ENCODE results near the gene SNRNP200. TPM values are rescaled to one million over a fixed set of nuclear protein-coding genes. Genes with fewer than 3 reads are reported as not detected.

The SNRNP200 gene
- total RNA-seq, 2 donors from 2014 or later = 90.4 to 127 TPM

DNA sequence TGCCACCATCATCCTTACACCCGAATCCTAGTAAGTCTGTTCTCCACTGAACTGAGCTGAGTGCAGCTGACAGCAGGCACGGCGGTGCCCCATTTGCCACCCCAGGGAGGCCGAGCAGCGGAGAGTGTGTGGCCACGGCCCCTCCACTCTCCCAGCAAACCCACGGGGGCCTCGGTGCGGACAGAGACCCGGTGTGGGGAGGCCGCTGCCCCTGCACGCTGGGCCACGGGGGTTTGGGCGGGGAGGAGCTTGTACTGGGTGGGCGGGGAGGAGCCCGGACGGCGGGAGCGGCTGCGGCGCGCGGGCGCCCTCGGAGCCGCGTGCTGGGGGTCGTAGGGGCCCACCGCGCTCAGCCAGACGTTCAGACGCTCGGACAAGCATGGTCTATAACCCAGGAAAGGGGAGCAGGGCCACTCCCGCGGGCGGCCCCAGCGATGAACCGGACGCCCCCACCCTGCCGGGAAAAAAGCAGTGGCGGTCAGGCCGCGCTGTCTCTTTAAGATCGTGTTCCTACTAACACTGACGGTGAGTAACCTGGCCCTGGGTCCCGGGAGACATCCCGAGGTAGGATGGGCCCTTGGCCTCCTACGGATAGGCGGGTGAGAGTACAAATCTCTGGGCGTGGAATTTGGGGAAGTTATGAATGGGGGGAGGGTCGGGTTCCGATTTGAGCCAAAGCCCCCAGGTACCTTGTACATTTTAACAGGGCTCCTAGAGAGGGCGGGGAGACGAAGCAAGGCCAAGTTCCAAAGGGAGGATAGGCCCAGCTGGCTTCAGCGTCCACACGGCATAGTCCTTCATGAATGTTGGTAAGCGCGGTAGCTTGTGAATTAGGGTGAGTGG lies 19.9 kb upstream of the SNRNP200 start, which contains the start of gene ITPRIPL1:
Gene ITPRIPL1 (plus strand): TSS at position 277 of the 843 bp plus-strand sequence. CDS start 523 bp downstream, at position 800.
- no peak for DNase-seq
- Histone ChIP-seq H3K4me3 (peak within 1 kb of the TSS; percentile 51), H3K9ac (ENCODE audit: low read depth in 2 of 2, low read length in 2 of 2) (peak within 1 kb of the TSS; percentile 74 to 79), H3K27me3 (peaks cover 11% of the 10 kb centered on the region), H3K36me3 (no peaks in the 10 kb centered on the region), H3K4me1 (no peaks in the 10 kb centered on the region), H3K9me3 (no peaks in the 10 kb centered on the region), H3K27ac (no peak within 1 kb of the TSS)
- intact Hi-C loops (cut with DNase I) = no loop called here
- TF ChIP-seq, protein P1, sequence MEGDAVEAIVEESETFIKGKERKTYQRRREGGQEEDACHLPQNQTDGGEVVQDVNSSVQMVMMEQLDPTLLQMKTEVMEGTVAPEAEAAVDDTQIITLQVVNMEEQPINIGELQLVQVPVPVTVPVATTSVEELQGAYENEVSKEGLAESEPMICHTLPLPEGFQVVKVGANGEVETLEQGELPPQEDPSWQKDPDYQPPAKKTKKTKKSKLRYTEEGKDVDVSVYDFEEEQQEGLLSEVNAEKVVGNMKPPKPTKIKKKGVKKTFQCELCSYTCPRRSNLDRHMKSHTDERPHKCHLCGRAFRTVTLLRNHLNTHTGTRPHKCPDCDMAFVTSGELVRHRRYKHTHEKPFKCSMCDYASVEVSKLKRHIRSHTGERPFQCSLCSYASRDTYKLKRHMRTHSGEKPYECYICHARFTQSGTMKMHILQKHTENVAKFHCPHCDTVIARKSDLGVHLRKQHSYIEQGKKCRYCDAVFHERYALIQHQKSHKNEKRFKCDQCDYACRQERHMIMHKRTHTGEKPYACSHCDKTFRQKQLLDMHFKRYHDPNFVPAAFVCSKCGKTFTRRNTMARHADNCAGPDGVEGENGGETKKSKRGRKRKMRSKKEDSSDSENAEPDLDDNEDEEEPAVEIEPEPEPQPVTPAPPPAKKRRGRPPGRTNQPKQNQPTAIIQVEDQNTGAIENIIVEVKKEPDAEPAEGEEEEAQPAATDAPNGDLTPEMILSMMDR (IDR thresholded peaks at IDR 0.05) = no peak

DNA sequence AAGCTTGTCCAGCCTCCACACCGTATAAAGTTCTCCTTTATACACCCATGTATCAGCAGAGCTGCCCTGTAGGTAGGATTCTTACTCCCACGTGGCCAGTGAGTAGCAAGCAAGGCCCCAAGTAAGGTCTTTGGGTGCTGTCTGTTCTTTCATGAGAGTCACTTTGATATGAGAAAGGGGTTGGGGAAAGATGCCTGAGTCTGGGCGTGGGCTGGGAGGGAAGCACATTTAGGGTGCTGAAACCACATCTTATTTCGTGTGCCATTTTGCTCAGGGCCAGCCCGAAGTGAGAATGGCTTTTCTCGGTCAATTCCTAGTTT lies 19.3 kb upstream of the SNRNP200 start:
- H3K27ac ChIP-seq = no peak overlapping the region
- H3K27me3 ChIP-seq = peaks cover 17% of the 10 kb centered on the region
- no peaks in the 10 kb centered on the region for H3K4me1 ChIP-seq
- intact Hi-C loops (cut with DNase I) = no loop called here
- TF ChIP-seq, protein P1 (IDR thresholded peaks at IDR 0.05) = no peak
- H3K9me3 ChIP-seq = no peaks in the 10 kb centered on the region
- H3K36me3 ChIP-seq = no peaks in the 10 kb centered on the region
- H3K9ac ChIP-seq (ENCODE audit: low read depth in 2 of 2, low read length in 2 of 2) = peak overlapping the region; percentile 74 to 79
- H3K4me3 ChIP-seq = peak overlapping the region; percentile 51
- no peak for DNase-seq

DNA sequence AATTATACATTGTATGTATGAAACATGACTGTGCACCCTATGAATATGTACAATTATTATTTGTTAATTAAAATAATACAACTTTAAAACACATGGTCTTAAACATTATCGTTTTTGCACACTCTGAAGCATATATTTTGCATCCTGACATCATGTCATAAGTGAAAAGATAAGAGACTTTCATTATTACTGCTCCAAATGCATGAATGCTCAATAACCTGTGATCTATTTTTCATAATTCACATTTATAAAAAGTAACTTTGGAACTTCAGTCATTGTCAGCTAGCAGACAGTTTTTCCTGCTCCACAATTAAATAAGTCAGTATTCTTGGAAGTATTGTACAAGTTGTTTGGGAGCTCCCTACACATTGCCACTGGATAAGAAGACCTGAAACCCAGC lies 18.5 kb upstream of the SNRNP200 start:
- TF ChIP-seq, protein P1 (IDR thresholded peaks at IDR 0.05) = no peak
- Histone ChIP-seq H3K27ac (no peak overlapping the region), H3K4me1 (no peaks in the 10 kb centered on the region), H3K4me3 (no peak overlapping the region), H3K27me3 (peaks cover 18% of the 10 kb centered on the region), H3K36me3 (no peaks in the 10 kb centered on the region), H3K9me3 (no peaks in the 10 kb centered on the region), H3K9ac (ENCODE audit: low read depth in 2 of 2, low read length in 2 of 2) (no peak overlapping the region)
- intact Hi-C loops (cut with DNase I) = no loop called here
- no peak for DNase-seq

DNA sequence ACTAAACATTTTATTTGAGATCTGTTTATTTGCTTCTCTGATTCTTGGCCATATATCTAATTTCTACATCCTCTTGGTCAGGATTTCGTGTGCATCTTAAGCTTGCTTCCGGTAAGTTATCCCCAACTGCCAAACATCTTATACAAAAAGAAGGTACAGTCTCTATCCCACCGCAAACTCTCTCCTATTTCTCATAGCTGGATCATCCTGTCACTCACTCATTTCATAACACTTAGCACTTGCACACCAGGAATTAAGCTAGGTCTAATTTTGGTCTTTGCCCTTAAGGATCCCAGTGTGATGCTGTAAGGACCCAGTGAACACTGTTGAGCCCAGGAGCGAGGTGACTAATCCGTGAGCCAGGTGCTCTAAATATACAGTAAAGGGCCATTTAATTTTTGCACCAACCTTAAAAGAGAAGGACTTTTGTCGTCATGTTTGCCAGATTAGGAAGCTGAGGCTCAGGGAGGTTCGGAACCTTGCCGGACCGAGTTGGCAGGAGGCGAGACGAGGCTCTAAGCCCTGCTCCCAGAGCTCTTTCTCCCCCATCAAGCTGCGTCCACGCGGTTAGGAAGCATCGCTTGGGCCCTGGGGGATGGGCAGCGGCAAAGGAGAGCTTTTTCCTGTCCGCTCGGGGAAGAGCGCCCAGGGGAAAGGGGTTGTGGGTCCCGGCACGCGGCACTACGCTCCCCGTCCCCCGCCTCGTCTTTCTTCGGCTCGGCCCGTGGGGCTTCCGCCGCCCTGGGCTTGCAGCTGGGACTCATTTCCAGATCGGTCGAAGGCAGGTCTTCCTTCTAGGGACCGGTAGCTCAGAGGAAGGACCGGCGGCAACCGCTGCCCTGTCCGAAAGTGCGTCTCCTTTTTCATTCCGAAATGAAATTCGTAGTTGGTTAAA lies 15.6 kb upstream of the SNRNP200 start:
- H3K9ac ChIP-seq (ENCODE audit: low read depth in 2 of 2, low read length in 2 of 2) = peak overlapping the region; percentile 56 to 79
- H3K27me3 ChIP-seq = peaks cover 18% of the 10 kb centered on the region
- peak; percentile 36 for DNase-seq
- peak overlapping the region; percentile 10 for H3K27ac ChIP-seq
- no peaks in the 10 kb centered on the region for H3K4me1 ChIP-seq
- intact Hi-C loops (cut with DNase I) = no loop called here
- H3K36me3 ChIP-seq = no peaks in the 10 kb centered on the region
- no peaks in the 10 kb centered on the region for H3K9me3 ChIP-seq
- TF ChIP-seq, protein P1 (IDR thresholded peaks at IDR 0.05) = no peak
- peak overlapping the region; percentile 40 for H3K4me3 ChIP-seq

DNA sequence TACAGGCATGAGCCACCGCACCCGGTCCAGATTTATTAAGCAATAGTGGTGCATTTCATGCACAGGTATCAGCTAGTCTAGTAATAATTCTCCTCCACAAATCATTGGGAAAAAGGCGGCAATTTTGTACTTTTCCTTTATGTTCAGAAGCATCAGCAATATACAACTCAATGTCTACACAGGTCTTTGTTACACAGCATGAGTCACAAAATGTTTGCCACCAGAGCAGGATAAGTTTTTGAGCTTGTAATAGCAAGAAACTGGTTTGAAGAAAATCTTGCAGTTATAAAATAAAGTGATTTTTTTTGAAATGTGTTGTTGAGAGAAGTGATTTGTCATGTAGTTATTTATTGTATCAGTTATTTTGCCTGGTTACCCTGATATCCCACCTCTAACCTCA lies 15.0 kb upstream of the SNRNP200 start:
- no peaks in the 10 kb centered on the region for H3K9me3 ChIP-seq
- no peak for DNase-seq
- peaks cover 18% of the 10 kb centered on the region for H3K27me3 ChIP-seq
- intact Hi-C loops (cut with DNase I) = no loop called here
- H3K36me3 ChIP-seq = no peaks in the 10 kb centered on the region
- no peaks in the 10 kb centered on the region for H3K4me1 ChIP-seq
- TF ChIP-seq, protein P1 (IDR thresholded peaks at IDR 0.05) = no peak
- no peak overlapping the region for H3K4me3 ChIP-seq
- H3K9ac ChIP-seq (ENCODE audit: low read depth in 2 of 2, low read length in 2 of 2) = no peak overlapping the region
- no peak overlapping the region for H3K27ac ChIP-seq

All from colonic mucosa (tissue), 4 donors.